ENCODE measurements around the gene PDE3B. TPM values are rescaled to one million over a fixed set of nuclear protein-coding genes. Genes with fewer than 3 reads are reported as not detected.

PDE3B gene
- total RNA-seq, 2 donors from 2014 or later, result 21.1 to 23.4 TPM

- H3K27ac ChIP-seq, result no peak overlapping the region
- H3K36me3 ChIP-seq, result no peaks in the 10 kb centered on the region
- 25% methylated on average over 13 of the region's 13 CpGs for WGBS
- H3K27me3 ChIP-seq (replicated peaks; ENCODE audit: insufficient read depth), result no peaks in the 10 kb centered on the region
- intact Hi-C loops (cut with DNase I), result loop anchor here (2.0 to 10.0 kb wide), 3 partner anchors 167 to 370 kb away; partner anchors contain the start of gene CALCB
- no peaks in the 10 kb centered on the region for H3K9me3 ChIP-seq
- peaks cover 4% of the 10 kb centered on the region for H3K4me1 ChIP-seq (replicated peaks)
- DNase-seq (ENCODE audit: low spot score), result peak; percentile 60
- no peak overlapping the region for H3K4me3 ChIP-seq
- TF ChIP-seq POLR2AphosphoS5 (IDR thresholded peaks at IDR 0.05) (no peak), POLR2A (IDR thresholded peaks at IDR 0.05) (no peak), CTCF (IDR thresholded peaks at IDR 0.05) (peak; percentile 40 to 76 (median 62))
Measured at GRCh38 chr11:14907411-14908213, 264.0 kb downstream of the PDE3B start.

GRCh38 chr11:14908214-14908880 lies 264.7 kb downstream of the PDE3B start:
- TF ChIP-seq POLR2AphosphoS5 (IDR thresholded peaks at IDR 0.05) (no peak), CTCF (IDR thresholded peaks at IDR 0.05) (peak in 3 of 4 experiments; percentile 46 to 67 (median 64)), POLR2A (IDR thresholded peaks at IDR 0.05) (no peak)
- Histone ChIP-seq H3K27ac (no peak overlapping the region), H3K27me3 (replicated peaks; ENCODE audit: insufficient read depth) (no peaks in the 10 kb centered on the region), H3K36me3 (no peaks in the 10 kb centered on the region), H3K4me1 (replicated peaks) (peaks cover 4% of the 10 kb centered on the region), H3K9me3 (no peaks in the 10 kb centered on the region), H3K4me3 (no peak overlapping the region)
- intact Hi-C loops (cut with DNase I), result loop anchor here (2.0 to 10.0 kb wide), 3 partner anchors 166 to 371 kb away; partner anchors contain the start of gene CALCB
- peak; percentile 30 for DNase-seq (ENCODE audit: low spot score)
- 28% methylated on average over 6 of the region's 6 CpGs for WGBS

- no peaks in the 10 kb centered on the region for H3K4me1 ChIP-seq (replicated peaks)
- H3K4me3 ChIP-seq, result no peak overlapping the region
- no peaks in the 10 kb centered on the region for H3K27me3 ChIP-seq (replicated peaks; ENCODE audit: insufficient read depth)
- no peak for TF ChIP-seq POLR2AphosphoS5 (IDR thresholded peaks at IDR 0.05)
- TF ChIP-seq POLR2A (IDR thresholded peaks at IDR 0.05), result no peak
- no peak for TF ChIP-seq CTCF (IDR thresholded peaks at IDR 0.05)
- H3K36me3 ChIP-seq, result no peaks in the 10 kb centered on the region
- no peak overlapping the region for H3K27ac ChIP-seq
- no peaks in the 10 kb centered on the region for H3K9me3 ChIP-seq
- intact Hi-C loops (cut with DNase I), result no loop called here
- DNase-seq (ENCODE audit: low spot score), result no peak
- 59% methylated on average over 3 of the region's 3 CpGs for WGBS
Measured at GRCh38 chr11:14914536-14914935, 270.9 kb downstream of the PDE3B start.

GRCh38 chr11:14916403-14916802 lies 272.8 kb downstream of the PDE3B start:
- no peak for DNase-seq (ENCODE audit: low spot score)
- no peaks in the 10 kb centered on the region for H3K36me3 ChIP-seq
- TF ChIP-seq POLR2AphosphoS5 (IDR thresholded peaks at IDR 0.05) (no peak), CTCF (IDR thresholded peaks at IDR 0.05) (no peak), POLR2A (IDR thresholded peaks at IDR 0.05) (no peak)
- WGBS, result 100% methylated on average over 1 of the region's 1 CpG
- no peaks in the 10 kb centered on the region for H3K9me3 ChIP-seq
- no peak overlapping the region for H3K4me3 ChIP-seq
- H3K27ac ChIP-seq, result no peak overlapping the region
- H3K27me3 ChIP-seq (replicated peaks; ENCODE audit: insufficient read depth), result no peaks in the 10 kb centered on the region
- intact Hi-C loops (cut with DNase I), result no loop called here
- H3K4me1 ChIP-seq (replicated peaks), result no peaks in the 10 kb centered on the region

Small RNAs within 50 kb of the gene (small RNA-seq; reads per million reads assigned to genes)
- gene CALCP, result 0 reads per million in 2 donors

Other genes starting within 250 kb of the PDE3B start
- gene COPB1, start 144.0 kb upstream of the PDE3B start, total RNA-seq, result 100 to 1,000 TPM in 1 of 2 donors, 10 to 100 TPM in 1; 77.7 to 145 TPM
- 100 to 1,000 TPM in 1 of 2 donors, 10 to 100 TPM in 1; 68.7 to 135 TPM for gene PSMA1, start 123.4 kb upstream of the PDE3B start, total RNA-seq
- gene CYP2R1, start 248.4 kb downstream of the PDE3B start, total RNA-seq, result 10 to 100 TPM; 21.1 to 26.6 TPM

Measured in prostate gland (tissue), 2 donors.